OCI-LY1 (cell line): Measurements from ENCODE around the gene ARFGEF2.

Source experiments
- EZH2 ChIP-seq: fragments of 200-600 bp; sonication (generic), shearing (Covaris generic); IDR thresholded peaks from 2 replicates; pipeline ENCODE4 v1.8.0; 2017; ENCODE audit warnings: borderline replicate concordance, mixed run types, mild to moderate bottlenecking, antibody characterized with exemption, low read length, moderate library complexity, mixed read lengths
- TF ChIP-seq, protein P1 (sequence below): fragments of 200-600 bp; sonication (generic), shearing (Covaris generic); IDR thresholded peaks from 2 replicates; pipeline ENCODE4 v1.5.1; 2017; ENCODE audit warnings: mild to moderate bottlenecking, antibody characterized with exemption, low read length, moderate library complexity, mixed read lengths

- TF ChIP-seq, protein P1, sequence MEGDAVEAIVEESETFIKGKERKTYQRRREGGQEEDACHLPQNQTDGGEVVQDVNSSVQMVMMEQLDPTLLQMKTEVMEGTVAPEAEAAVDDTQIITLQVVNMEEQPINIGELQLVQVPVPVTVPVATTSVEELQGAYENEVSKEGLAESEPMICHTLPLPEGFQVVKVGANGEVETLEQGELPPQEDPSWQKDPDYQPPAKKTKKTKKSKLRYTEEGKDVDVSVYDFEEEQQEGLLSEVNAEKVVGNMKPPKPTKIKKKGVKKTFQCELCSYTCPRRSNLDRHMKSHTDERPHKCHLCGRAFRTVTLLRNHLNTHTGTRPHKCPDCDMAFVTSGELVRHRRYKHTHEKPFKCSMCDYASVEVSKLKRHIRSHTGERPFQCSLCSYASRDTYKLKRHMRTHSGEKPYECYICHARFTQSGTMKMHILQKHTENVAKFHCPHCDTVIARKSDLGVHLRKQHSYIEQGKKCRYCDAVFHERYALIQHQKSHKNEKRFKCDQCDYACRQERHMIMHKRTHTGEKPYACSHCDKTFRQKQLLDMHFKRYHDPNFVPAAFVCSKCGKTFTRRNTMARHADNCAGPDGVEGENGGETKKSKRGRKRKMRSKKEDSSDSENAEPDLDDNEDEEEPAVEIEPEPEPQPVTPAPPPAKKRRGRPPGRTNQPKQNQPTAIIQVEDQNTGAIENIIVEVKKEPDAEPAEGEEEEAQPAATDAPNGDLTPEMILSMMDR, result no peak
- no peak for TF ChIP-seq EZH2
Observed at GRCh38 chr20:48951041-48951440, 29.5 kb downstream of the ARFGEF2 start.
